NB4 (cell line): Measurements from ENCODE around the gene SH3PXD2A.

Experiments used
- DNase-seq: peaks from one replicate; pipeline ENCODE4 v3.0.0; 2010; ENCODE audit warnings: low read depth
- H3K4me3 ChIP-seq: one replicate; pipeline ENCODE4 v1.5.1; 2011; ENCODE audit warnings: mild to moderate bottlenecking, low read depth, low read length, moderate library complexity
- CTCF ChIP-seq: IDR thresholded peaks from one replicate; pipeline ENCODE4 v1.5.1; 2012; ENCODE audit warnings: low read depth, low read length
- MAX ChIP-seq: IDR thresholded peaks from 2 replicates; pipeline ENCODE4 v1.6.1; 2011; ENCODE audit warnings: low read depth, low read length
- MYC ChIP-seq: IDR thresholded peaks from 2 replicates; pipeline ENCODE4 v1.6.1; 2011; ENCODE audit warnings: low read depth, low read length
- POLR2A ChIP-seq: IDR thresholded peaks from 2 replicates; pipeline ENCODE4 v1.6.1; 2011; ENCODE audit warnings: mild to moderate bottlenecking; ENCODE audit not compliant: insufficient read length; ENCODE audit errors: extremely low read depth

The SH3PXD2A gene

DNA sequence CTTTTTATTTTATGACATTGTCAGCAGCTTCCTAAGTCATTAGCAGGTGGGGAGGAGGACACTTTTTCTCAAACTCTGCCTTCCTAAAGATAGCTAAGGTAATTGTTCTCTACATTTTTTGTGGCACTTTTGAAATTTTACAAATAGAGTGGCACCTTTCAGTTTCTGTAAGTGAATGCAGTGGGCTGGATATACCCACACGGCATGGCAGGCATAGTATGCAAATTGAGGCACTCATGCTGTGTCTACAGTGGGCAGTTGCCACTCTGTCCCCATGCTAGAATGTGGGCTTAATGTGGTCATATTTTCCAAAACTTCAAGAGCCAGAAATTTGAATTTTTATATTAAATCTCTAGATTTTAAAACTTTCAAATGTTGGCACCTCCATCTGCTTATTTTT, 12.8 kb upstream of the SH3PXD2A start:
- H3K4me3 ChIP-seq = no peak overlapping the region
- DNase-seq = no peak
- no peak for TF ChIP-seq CTCF
- no peak for TF ChIP-seq MYC
- TF ChIP-seq MAX = no peak
- no peak for TF ChIP-seq POLR2A

DNA sequence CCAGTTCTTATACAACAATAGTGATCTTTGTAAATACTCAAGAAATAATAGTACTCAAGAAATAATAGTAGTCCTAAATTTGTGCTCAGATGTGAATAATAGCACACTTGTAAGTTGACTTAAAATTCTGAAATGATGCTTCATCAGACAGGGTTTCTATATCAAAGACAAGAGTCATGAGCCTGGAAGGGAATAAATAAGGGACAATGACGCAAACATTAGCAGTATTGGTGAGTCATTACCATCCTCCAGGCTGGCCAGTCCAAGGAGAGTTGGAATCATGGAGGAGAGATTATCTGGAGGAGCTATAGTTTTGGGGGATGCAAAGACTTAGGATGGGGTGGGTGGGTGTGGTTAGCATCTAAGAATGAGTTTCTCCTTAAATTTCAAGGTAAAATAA, 6.1 kb upstream of the SH3PXD2A start:
- TF ChIP-seq MYC (no peak), CTCF (no peak), MAX (no peak), POLR2A (no peak)
- no peak overlapping the region for H3K4me3 ChIP-seq
- no peak for DNase-seq

DNA sequence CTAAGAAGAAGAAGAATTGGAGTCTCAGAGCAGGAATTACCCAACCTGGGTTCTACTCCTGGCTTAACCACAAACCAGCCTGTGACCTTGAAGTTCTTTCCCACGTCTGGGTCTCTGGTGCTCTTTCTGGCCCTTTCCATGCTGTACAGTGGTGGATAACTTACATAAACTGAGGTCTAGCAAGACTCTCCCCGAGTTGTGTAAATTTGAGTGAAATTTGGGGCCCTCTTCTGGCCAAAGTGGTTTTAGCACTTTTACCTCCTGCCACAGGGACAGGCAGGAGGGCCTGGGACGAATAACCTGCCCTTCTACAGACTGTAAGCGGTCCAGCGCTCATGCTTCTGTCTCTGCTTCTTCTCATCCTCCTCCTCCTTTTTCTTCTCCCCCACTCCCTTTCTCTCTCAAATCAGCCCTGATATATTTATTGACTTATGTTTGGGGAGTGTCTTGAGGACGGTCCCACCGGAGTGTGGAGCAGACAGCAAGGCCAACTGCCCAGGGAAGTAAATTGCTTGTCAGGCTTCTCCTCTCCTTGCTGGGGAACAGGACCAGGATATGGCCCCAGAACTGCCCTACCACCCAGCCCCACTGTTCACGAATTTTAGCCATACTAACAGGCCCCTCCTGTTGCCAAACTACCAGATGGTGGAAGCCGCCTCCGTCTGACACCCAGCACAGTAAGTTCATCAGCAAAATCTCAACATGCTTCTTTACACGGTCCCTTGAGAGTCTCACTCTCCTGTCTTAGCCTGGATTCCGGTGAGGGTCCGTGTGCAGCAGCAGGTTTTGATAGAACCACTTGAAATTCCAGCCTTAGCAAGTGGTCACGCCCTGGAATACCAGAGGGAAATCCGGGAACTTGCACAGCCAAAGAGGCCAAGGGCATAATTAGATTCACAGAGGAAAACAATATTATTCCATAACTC, 4.0 kb upstream of the SH3PXD2A start:
- DNase-seq = peak; percentile 83
- no peak overlapping the region for H3K4me3 ChIP-seq
- TF ChIP-seq MYC (peak; percentile 33; the same call in 1 of the 2 replicates), CTCF (peak; percentile 60), POLR2A (no peak), MAX (peak; percentile 20; the same call in 1 of the 2 replicates)

DNA sequence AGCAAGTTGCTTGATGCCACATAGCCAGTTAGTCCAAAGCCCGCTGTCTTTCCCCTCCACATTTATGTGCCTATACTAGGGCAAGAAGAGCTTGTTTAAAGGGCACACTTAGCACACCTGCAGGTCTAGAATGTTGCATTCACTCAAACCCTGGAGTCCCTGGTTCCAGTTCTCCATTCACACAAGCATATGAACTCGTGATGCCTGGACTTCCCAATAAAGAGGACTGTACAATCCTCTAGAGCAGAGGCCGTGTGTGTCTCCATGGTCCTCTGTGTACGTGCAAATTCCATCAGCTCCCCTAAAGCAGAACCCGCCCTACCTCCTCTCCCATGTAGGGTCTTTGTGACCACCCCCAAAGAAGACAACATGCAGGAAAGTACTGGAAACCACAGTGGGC, 3.0 kb upstream of the SH3PXD2A start:
- TF ChIP-seq CTCF = no peak
- no peak for TF ChIP-seq POLR2A
- no peak for TF ChIP-seq MAX
- TF ChIP-seq MYC = no peak
- no peak for DNase-seq
- H3K4me3 ChIP-seq = no peak overlapping the region

- no peak for DNase-seq
- no peak overlapping the region for H3K4me3 ChIP-seq
- no peak for TF ChIP-seq POLR2A
Measured at GRCh38 chr10:103856797-103857170, 1.4 kb upstream of the SH3PXD2A start.

DNA sequence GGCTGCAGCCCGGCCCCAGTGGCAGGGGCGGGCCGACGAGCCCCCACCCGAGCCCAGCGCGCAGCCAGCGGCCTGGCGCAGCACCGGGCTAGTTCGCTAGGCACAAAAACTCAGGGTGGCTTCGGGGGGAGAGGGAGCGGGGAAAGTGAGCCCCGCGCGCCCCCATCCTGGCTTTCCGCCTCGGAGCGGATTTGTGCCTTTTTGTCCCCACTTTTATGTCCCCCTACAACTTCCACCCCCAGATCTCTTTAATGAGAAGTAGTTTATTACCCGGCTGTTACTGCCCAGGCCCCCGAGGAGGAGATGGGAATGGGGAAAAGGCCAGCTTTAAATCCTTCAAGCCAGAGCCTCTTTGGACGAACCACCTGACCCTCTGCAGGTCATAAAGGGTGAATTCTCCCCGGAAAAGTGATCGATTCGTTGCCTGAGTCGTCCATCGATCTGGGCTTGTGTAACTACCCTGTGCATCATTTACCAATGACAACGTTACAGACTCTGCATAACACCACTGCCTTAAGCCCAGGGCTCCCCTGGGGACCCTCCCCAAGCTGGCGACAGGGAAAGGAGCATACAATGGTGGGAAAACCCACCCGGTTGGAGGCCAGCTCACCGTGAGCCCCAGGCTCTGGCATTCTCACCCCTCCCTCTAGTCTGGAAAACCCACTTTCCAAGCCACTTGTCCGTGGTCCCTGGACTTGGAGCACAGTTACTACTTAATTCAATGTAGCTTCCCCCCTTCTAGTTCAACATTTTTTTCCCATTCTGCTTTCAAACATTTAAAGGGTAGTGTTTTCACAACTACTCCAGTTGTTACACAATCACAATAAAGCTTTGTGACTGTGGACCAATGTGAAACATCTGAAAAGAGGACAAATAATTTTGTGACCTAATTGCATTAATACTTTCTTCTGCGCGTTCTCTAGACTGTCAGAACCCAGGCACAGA, 748 bp upstream of the SH3PXD2A start:
- no peak overlapping the region for H3K4me3 ChIP-seq
- peak; percentile 38 for DNase-seq
- TF ChIP-seq MAX = no peak
- TF ChIP-seq MYC = no peak
- no peak for TF ChIP-seq CTCF
- TF ChIP-seq POLR2A = no peak
